GM21528 (cell line): Measurements from ENCODE around the gene CNTN5.
"Not testable (repeated sequence)": the region's sequence is repeated elsewhere in the genome, so short reads cannot be mapped to it uniquely, and the experiment has no call there.

ENCODE experiments used
- ATAC-seq: cut with Tn5 transposase; IDR thresholded peaks from one replicate; pipeline ENCODE4 v1.9.1; 2021; ENCODE audit warnings: mild to moderate bottlenecking, moderate library complexity; ENCODE audit not compliant: unreplicated experiment, low FRiP score

The CNTN5 gene

GRCh38 chr11:99268886-99269285 is 248.1 kb downstream of the CNTN5 start:
- ATAC-seq = no peak

- ATAC-seq = no peak
These were observed 250.8 kb downstream of the CNTN5 start for GRCh38 chr11:99271527-99271926.

- no peak for ATAC-seq
These were observed 254.8 kb downstream of the CNTN5 start for GRCh38 chr11:99275521-99275920.

- no peak for ATAC-seq
These were observed 256.5 kb downstream of the CNTN5 start for GRCh38 chr11:99277281-99277680.

GRCh38 chr11:99279266-99279665 is 258.5 kb downstream of the CNTN5 start:
- ATAC-seq = no peak

GRCh38 chr11:99281331-99281730 is 260.6 kb downstream of the CNTN5 start:
- ATAC-seq = no peak

- not testable (repeated sequence) for ATAC-seq
These were observed 277.2 kb downstream of the CNTN5 start for GRCh38 chr11:99297925-99298324.

- ATAC-seq = no peak
These were observed 286.9 kb downstream of the CNTN5 start for GRCh38 chr11:99307510-99308088.

GRCh38 chr11:99311870-99312269 is 291.1 kb downstream of the CNTN5 start:
- no peak for ATAC-seq

- no peak for ATAC-seq
These were observed 296.2 kb downstream of the CNTN5 start for GRCh38 chr11:99316776-99317520.

GRCh38 chr11:99320769-99321290 is 300.1 kb downstream of the CNTN5 start:
- no peak for ATAC-seq

GRCh38 chr11:99325847-99326246 is 305.1 kb downstream of the CNTN5 start:
- ATAC-seq = no peak

- no peak for ATAC-seq
These were observed 306.3 kb downstream of the CNTN5 start for GRCh38 chr11:99327066-99327465.

- ATAC-seq = no peak
These were observed 306.8 kb downstream of the CNTN5 start for GRCh38 chr11:99327527-99327926.

- ATAC-seq = no peak
These were observed 312.9 kb downstream of the CNTN5 start for GRCh38 chr11:99333621-99334020.

GRCh38 chr11:99343117-99343516 is 322.4 kb downstream of the CNTN5 start:
- no peak for ATAC-seq

- ATAC-seq = no peak
These were observed 328.5 kb downstream of the CNTN5 start for GRCh38 chr11:99349151-99349673.

GRCh38 chr11:99351624-99352023 is 330.9 kb downstream of the CNTN5 start:
- ATAC-seq = no peak

- no peak for ATAC-seq
These were observed 331.9 kb downstream of the CNTN5 start for GRCh38 chr11:99352642-99353041.

GRCh38 chr11:99366546-99366945 is 345.8 kb downstream of the CNTN5 start:
- ATAC-seq = no peak

- no peak for ATAC-seq
These were observed 347.8 kb downstream of the CNTN5 start for GRCh38 chr11:99368583-99368982.
